GM18873 (cell line): ENCODE measurements around the gene RHOT2.

ENCODE experiments used
- ATAC-seq: cut with Tn5 transposase; IDR thresholded peaks from one replicate; pipeline ENCODE4 v1.9.1; 2021; ENCODE audit warnings: mild to moderate bottlenecking, moderate library complexity, moderate number of reproducible peaks; ENCODE audit not compliant: unreplicated experiment, low FRiP score

Gene RHOT2

GRCh38 chr16:668519-669171 is 713 bp downstream of the RHOT2 start:
- ATAC-seq, result no peak

GRCh38 chr16:669666-670065 is 1.7 kb downstream of the RHOT2 start:
- ATAC-seq, result no peak

GRCh38 chr16:670485-671352 is 2.8 kb downstream of the RHOT2 start:
- ATAC-seq, result no peak

- no peak for ATAC-seq
These were observed 3.6 kb downstream of the RHOT2 start for GRCh38 chr16:671353-672131.

GRCh38 chr16:672371-672770 is 4.4 kb downstream of the RHOT2 start:
- no peak for ATAC-seq

- no peak for ATAC-seq
These were observed 4.9 kb downstream of the RHOT2 start for GRCh38 chr16:672851-673250.

GRCh38 chr16:673399-673991 is 5.6 kb downstream of the RHOT2 start:
- no peak for ATAC-seq

- no peak for ATAC-seq
These were observed 6.4 kb downstream of the RHOT2 start for GRCh38 chr16:674214-674881.

GRCh38 chr16:674968-675883 is 7.3 kb downstream of the RHOT2 start, which contains the start of gene RHBDL1:
RHBDL1 (plus strand) TSS chr16:675671; CDS start chr16:675791, 120 bp downstream.
- ATAC-seq, result no peak

GRCh38 chr16:675884-676564 is 8.1 kb downstream of the RHOT2 start:
- no peak for ATAC-seq

GRCh38 chr16:676565-676902 is 8.6 kb downstream of the RHOT2 start:
- no peak for ATAC-seq

GRCh38 chr16:676913-677312 is 9.0 kb downstream of the RHOT2 start:
- ATAC-seq, result no peak

GRCh38 chr16:677316-678190 is 9.6 kb downstream of the RHOT2 start:
- ATAC-seq, result no peak

GRCh38 chr16:678209-678857 is 10.4 kb downstream of the RHOT2 start:
- no peak for ATAC-seq

- ATAC-seq, result no peak
These were observed 11.2 kb downstream of the RHOT2 start for GRCh38 chr16:678858-679813.
